Measurements from ENCODE around the gene ZFP2. TPM values are rescaled to one million over a fixed set of nuclear protein-coding genes. Genes with fewer than 3 reads are reported as not detected.

The ZFP2 gene
- total and polyA plus RNA-seq, 2 of the 13 experiments (the other 11 are each of a cell fraction or from before 2014, with no cell fraction given), result 0.27 to 0.42 TPM

GRCh38 chr5:178883815-178884430 is 11.8 kb upstream of the ZFP2 start (continued):
- TF ChIP-seq ZBTB40 (IDR thresholded peaks at IDR 0.05), result no peak
- no peak for TF ChIP-seq ZBTB40 (CRISPR knock-in tag; IDR thresholded peaks at IDR 0.05)

- H3K27ac ChIP-seq (ENCODE audit: extremely low read length, insufficient read depth, low read length), result no peak overlapping the region
- 71% methylated on average over 5 of the region's 5 CpGs for WGBS (ENCODE audit: low lambda C conversion rate)
- no peak overlapping the region for H2AFZ ChIP-seq (ENCODE audit: low read length)
- ATAC-seq, result no peak
- FAIRE-seq, result no peak
- no TSS peak for BruUV-seq (replicated peaks)
- no peaks in the 10 kb centered on the region for H4K20me1 ChIP-seq (ENCODE audit: insufficient read depth, low read length)
- H3K4me3 ChIP-seq (replicated peaks in 1 of 3; ENCODE audit: insufficient read depth in 1 of 3, low read depth in 2 of 3, low read length in 3 of 3), result no peak overlapping the region
- H3K9ac ChIP-seq (ENCODE audit: insufficient read depth, low read depth, low read length), result no peak overlapping the region
- CTCF ChIA-PET (ENCODE audit: low intra/inter-chr PET ratio, low total read pairs), result no interaction called here
- peaks cover 44% of the 10 kb centered on the region for H3K9me3 ChIP-seq (ENCODE audit: low read length)
- H3K79me2 ChIP-seq (ENCODE audit: insufficient read depth, low read length), result no peaks in the 10 kb centered on the region
- in situ Hi-C loops (cut with HindIII; ENCODE audit: extremely low pct_ligation_motif_present, low pct_unique_long_range_greater_than_20kb), result no loop called here
- intact Hi-C loops (cut with micrococcal nuclease; ENCODE audit: unreplicated experiment), result no loop called here
- H3K4me2 ChIP-seq (ENCODE audit: low read depth, low read length), result no peak overlapping the region
- peaks cover 12% of the 10 kb centered on the region for H3K4me1 ChIP-seq (ENCODE audit: insufficient read depth, low read length)
- POLR2A ChIA-PET, result no interaction called here
- no peaks in the 10 kb centered on the region for H3K36me3 ChIP-seq (replicated peaks in 1 of 2; ENCODE audit: control insufficient read depth in 1 of 2, insufficient read depth in 2 of 2, low read length in 2 of 2)
- TF ChIP-seq MYNN (CRISPR knock-in tag; IDR thresholded peaks at IDR 0.05; ENCODE audit: low read depth) (no peak), CTCF (CRISPR knock-in tag; IDR thresholded peaks at IDR 0.05) (peak; percentile 18; the same call in 1 of the 2 replicates)
- H3K27me3 ChIP-seq (ENCODE audit: control insufficient read depth in 1 of 2, insufficient read depth in 2 of 2, low read length in 2 of 2), result no peaks in the 10 kb centered on the region
- no peak for DNase-seq (ENCODE audit: low spot score)
Observed at GRCh38 chr5:178899289-178899688, 3.6 kb downstream of the ZFP2 start.
